ENCODE data around the gene KCND2. TPM values are rescaled to one million over a fixed set of nuclear protein-coding genes. Genes with fewer than 3 reads are reported as not detected.

KCND2 gene
- total RNA-seq, 4 donors from 2014 or later: 0.83 to 1.9 (median 1.2) TPM

DNA sequence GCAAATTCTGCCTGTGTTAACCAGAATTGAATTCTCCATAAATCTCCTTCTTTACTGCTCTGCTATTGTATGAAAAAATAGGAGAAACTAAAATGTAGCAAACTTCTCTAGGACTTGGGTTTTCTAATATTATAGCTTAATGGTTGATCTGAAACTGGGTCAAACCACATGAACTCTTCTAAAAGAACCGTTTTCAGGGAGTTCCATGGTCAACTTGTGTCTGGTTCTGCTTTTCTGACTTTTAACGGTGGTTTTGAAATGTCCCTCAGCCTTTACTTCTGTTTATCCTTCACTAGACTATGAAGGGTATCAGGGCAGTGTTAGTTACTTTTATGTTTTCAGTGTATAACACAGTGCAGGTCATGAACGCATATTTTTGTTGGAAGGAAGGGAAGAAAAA, 342.7 kb downstream of the KCND2 start:
- Histone ChIP-seq H3K4me1 (no peaks in the 10 kb centered on the region), H3K27ac (replicated peaks in 1 of 4) (no peak overlapping the region), H3K9me3 (no peaks in the 10 kb centered on the region), H3K4me3 (no peak overlapping the region), H3K27me3 (no peaks in the 10 kb centered on the region), H3K36me3 (no peaks in the 10 kb centered on the region)
- WGBS: 84% methylated on average over 3 of the region's 3 CpGs
- DNase-seq (ENCODE audit: extremely low spot score): no peak
- TF ChIP-seq POLR2A (IDR thresholded peaks at IDR 0.05; ENCODE audit: low read depth) (no peak), EP300 (IDR thresholded peaks at IDR 0.05) (no peak), POLR2AphosphoS5 (IDR thresholded peaks at IDR 0.05) (no peak)
- TF ChIP-seq, protein P1, sequence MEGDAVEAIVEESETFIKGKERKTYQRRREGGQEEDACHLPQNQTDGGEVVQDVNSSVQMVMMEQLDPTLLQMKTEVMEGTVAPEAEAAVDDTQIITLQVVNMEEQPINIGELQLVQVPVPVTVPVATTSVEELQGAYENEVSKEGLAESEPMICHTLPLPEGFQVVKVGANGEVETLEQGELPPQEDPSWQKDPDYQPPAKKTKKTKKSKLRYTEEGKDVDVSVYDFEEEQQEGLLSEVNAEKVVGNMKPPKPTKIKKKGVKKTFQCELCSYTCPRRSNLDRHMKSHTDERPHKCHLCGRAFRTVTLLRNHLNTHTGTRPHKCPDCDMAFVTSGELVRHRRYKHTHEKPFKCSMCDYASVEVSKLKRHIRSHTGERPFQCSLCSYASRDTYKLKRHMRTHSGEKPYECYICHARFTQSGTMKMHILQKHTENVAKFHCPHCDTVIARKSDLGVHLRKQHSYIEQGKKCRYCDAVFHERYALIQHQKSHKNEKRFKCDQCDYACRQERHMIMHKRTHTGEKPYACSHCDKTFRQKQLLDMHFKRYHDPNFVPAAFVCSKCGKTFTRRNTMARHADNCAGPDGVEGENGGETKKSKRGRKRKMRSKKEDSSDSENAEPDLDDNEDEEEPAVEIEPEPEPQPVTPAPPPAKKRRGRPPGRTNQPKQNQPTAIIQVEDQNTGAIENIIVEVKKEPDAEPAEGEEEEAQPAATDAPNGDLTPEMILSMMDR (IDR thresholded peaks at IDR 0.05): no peak
- intact Hi-C loops (cut with DNase I): no loop called here

DNA sequence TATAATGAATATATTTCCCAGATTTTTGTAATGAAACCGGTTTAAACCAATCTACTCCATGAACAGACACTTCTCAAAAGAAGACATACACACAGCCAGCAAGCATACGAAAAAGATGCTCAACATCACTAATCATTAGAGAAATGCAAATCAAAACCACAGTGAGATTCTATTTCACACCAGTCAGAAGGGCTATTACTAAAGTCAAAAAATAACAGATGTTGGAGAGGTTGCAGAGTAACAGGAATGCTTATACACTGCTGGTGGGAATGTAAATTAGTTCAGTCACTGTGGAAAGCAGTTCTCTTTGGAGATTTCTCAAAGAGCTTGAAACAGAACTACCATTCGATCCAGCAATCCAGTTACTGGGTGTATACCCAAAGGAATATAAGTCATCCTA, 344.3 kb downstream of the KCND2 start:
- Histone ChIP-seq H3K27ac (replicated peaks in 1 of 4) (no peak overlapping the region), H3K9me3 (no peaks in the 10 kb centered on the region), H3K27me3 (no peaks in the 10 kb centered on the region), H3K4me3 (no peak overlapping the region), H3K4me1 (no peaks in the 10 kb centered on the region), H3K36me3 (no peaks in the 10 kb centered on the region)
- 84% methylated on average over 3 of the region's 3 CpGs for WGBS
- TF ChIP-seq POLR2AphosphoS5 (IDR thresholded peaks at IDR 0.05) (no peak), POLR2A (IDR thresholded peaks at IDR 0.05; ENCODE audit: low read depth) (no peak), EP300 (IDR thresholded peaks at IDR 0.05) (no peak)
- TF ChIP-seq, protein P1 (IDR thresholded peaks at IDR 0.05): no peak
- DNase-seq (ENCODE audit: extremely low spot score): no peak
- intact Hi-C loops (cut with DNase I): no loop called here

DNA sequence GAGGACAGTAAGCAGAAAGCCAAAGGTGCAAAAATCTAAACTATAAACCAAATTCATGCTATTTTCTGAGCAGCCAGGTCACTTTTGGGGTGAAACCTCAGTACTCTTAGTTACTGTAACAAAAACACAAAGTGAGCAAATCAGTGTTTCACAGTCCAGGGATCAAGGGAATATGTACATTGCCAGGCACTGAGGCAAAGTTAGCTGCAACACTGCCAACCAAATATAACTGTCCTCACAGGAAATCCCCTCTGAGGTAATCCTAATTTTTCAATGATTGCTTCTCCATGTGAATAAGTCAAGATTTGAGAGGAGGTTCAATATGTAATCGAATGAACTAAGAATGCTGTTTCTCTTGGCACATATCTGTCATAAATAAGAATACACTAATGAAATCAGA, 355.3 kb downstream of the KCND2 start:
- no peaks in the 10 kb centered on the region for H3K36me3 ChIP-seq
- intact Hi-C loops (cut with DNase I): no loop called here
- DNase-seq (ENCODE audit: extremely low spot score): no peak
- TF ChIP-seq EP300 (IDR thresholded peaks at IDR 0.05): no peak
- TF ChIP-seq, protein P1 (IDR thresholded peaks at IDR 0.05): no peak
- TF ChIP-seq POLR2A (IDR thresholded peaks at IDR 0.05; ENCODE audit: low read depth): no peak
- no peak for TF ChIP-seq POLR2AphosphoS5 (IDR thresholded peaks at IDR 0.05)
- no peaks in the 10 kb centered on the region for H3K27me3 ChIP-seq
- WGBS: 50% methylated on average over 1 of the region's 1 CpG
- no peaks in the 10 kb centered on the region for H3K4me1 ChIP-seq
- no peak overlapping the region for H3K4me3 ChIP-seq
- H3K9me3 ChIP-seq: no peaks in the 10 kb centered on the region
- no peak overlapping the region for H3K27ac ChIP-seq (replicated peaks in 1 of 4)

DNA sequence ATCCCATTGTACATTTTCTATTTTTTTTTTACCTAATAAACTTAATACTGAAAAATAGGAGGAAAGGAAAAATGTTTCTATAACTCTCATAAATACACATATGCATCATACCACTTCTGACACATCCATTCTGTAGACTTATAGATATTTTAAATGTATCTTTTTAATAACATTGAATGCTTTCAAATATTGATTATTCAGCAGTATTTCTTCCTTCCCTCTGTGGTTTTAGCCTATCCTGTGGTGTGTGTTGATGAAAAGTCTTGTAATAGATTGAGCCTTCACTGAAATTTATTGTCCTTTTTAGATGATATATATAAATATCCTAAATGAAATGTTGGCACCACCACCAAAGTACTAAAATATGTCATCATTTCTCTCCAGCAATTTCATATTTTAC, 366.9 kb downstream of the KCND2 start:
- DNase-seq (ENCODE audit: extremely low spot score): no peak
- Histone ChIP-seq H3K4me1 (no peaks in the 10 kb centered on the region), H3K27ac (replicated peaks in 1 of 4) (no peak overlapping the region), H3K36me3 (no peaks in the 10 kb centered on the region), H3K9me3 (no peaks in the 10 kb centered on the region), H3K27me3 (no peaks in the 10 kb centered on the region), H3K4me3 (no peak overlapping the region)
- TF ChIP-seq POLR2AphosphoS5 (IDR thresholded peaks at IDR 0.05): no peak
- TF ChIP-seq, protein P1 (IDR thresholded peaks at IDR 0.05): no peak
- TF ChIP-seq POLR2A (IDR thresholded peaks at IDR 0.05; ENCODE audit: low read depth): no peak
- TF ChIP-seq EP300 (IDR thresholded peaks at IDR 0.05): no peak
- intact Hi-C loops (cut with DNase I): no loop called here

DNA sequence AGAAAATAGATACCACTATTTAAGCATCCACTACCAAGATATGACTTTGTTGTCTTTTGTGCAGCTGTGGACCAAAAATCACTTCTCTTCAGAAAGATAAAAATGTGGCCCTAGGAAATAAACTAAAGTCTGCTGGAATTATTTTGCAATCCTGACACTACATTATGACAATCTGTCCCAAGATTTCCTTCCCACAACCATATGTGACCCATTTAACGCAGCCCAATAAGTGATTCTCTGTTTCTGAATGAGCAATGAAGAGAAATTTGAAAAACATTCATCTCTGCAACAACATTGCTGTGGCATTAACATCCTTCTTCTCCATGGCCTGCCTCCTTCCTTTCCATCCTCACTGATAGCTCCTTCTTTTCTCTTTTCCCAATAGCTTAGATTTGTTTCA, 373.0 kb downstream of the KCND2 start:
- 63% methylated on average over 1 of the region's 1 CpG for WGBS
- no peak for DNase-seq (ENCODE audit: extremely low spot score)
- intact Hi-C loops (cut with DNase I): no loop called here
- H3K4me1 ChIP-seq: no peaks in the 10 kb centered on the region
- no peak overlapping the region for H3K27ac ChIP-seq (replicated peaks in 1 of 4)
- no peak for TF ChIP-seq POLR2A (IDR thresholded peaks at IDR 0.05; ENCODE audit: low read depth)
- no peak for TF ChIP-seq POLR2AphosphoS5 (IDR thresholded peaks at IDR 0.05)
- TF ChIP-seq, protein P1 (IDR thresholded peaks at IDR 0.05): no peak
- no peak for TF ChIP-seq EP300 (IDR thresholded peaks at IDR 0.05)
- no peaks in the 10 kb centered on the region for H3K27me3 ChIP-seq
- no peaks in the 10 kb centered on the region for H3K9me3 ChIP-seq
- H3K4me3 ChIP-seq: no peak overlapping the region
- no peaks in the 10 kb centered on the region for H3K36me3 ChIP-seq

Data from esophagus muscularis mucosa (tissue), 4 donors.